DND-41 (cell line): ENCODE data around the gene TYK2.
"Not testable (repeated sequence)": the region's sequence is repeated elsewhere in the genome, so short reads cannot be mapped to it uniquely, and the experiment has no call there.

ENCODE experiments used
- ATAC-seq: fragments of 200-7000 bp; cut with Tn5 transposase; 3 replicates; pipeline ENCODE4 v1.9.1; 2021; ENCODE audit warnings: low read depth; ENCODE audit not compliant: insufficient read depth
- DNase-seq: peaks from one replicate; pipeline ENCODE4 v3.0.0-alpha.2; 2020
- H2AFZ ChIP-seq: 2 replicates; pipeline ENCODE4 v1.6.0; 2012; ENCODE audit warnings: low read depth, low read length
- H3K27ac ChIP-seq: 2 replicates; pipeline ENCODE4 v1.5.1; 2012; ENCODE audit warnings: low read length, inconsistent platforms
- H3K27me3 ChIP-seq: fragments of 200-600 bp; sonication (generic); 2 replicates; pipeline ENCODE4 v1.6.0; 2012; ENCODE audit warnings: low read length, mild to moderate bottlenecking, inconsistent platforms; ENCODE audit not compliant: insufficient read depth, poor library complexity
- H3K36me3 ChIP-seq: 2 replicates; pipeline ENCODE4 v1.5.1; 2012; ENCODE audit warnings: low read length, inconsistent platforms; ENCODE audit not compliant: insufficient read depth
- H3K4me1 ChIP-seq: 2 replicates; pipeline ENCODE4 v1.5.1; 2012; ENCODE audit warnings: mild to moderate bottlenecking, low read length; ENCODE audit not compliant: insufficient read depth
- H3K4me2 ChIP-seq: 2 replicates; pipeline ENCODE4 v1.6.0; 2012; ENCODE audit warnings: mild to moderate bottlenecking, moderate library complexity, low read length, inconsistent platforms; ENCODE audit not compliant: insufficient read depth
- H3K4me3 ChIP-seq, 2 experiments: fragments of 200-600 bp in 1 of 2; shearing (Covaris generic) in 1 of 2; 2 replicates each; pipeline ENCODE4 v1.5.1; 2012 to 2016; ENCODE audit warnings: inconsistent platforms in 2 of 2, low read length in 2 of 2, mild to moderate bottlenecking in 2 of 2, low read depth in 1 of 2, moderate library complexity in 1 of 2
- H3K79me2 ChIP-seq: 2 replicates; pipeline ENCODE4 v1.6.0; 2012; ENCODE audit warnings: low read length, inconsistent platforms; ENCODE audit not compliant: insufficient read depth
- H3K9ac ChIP-seq: 2 replicates; pipeline ENCODE4 v1.6.0; 2012; ENCODE audit warnings: low read depth, mild to moderate bottlenecking, inconsistent platforms, low read length, moderate library complexity
- H3K9me3 ChIP-seq: 2 replicates; pipeline ENCODE4 v1.5.1; 2012; ENCODE audit warnings: low read length, moderate library complexity, mild to moderate bottlenecking, inconsistent platforms; ENCODE audit not compliant: insufficient read depth, severe bottlenecking
- H4K20me1 ChIP-seq: 2 replicates; pipeline ENCODE4 v1.6.0; 2012; ENCODE audit warnings: low read length; ENCODE audit not compliant: insufficient read depth
- CTCF ChIP-seq: IDR thresholded peaks from 2 replicates; pipeline ENCODE4 v1.5.1; 2012; ENCODE audit warnings: borderline replicate concordance, low read length, moderate library complexity, mild to moderate bottlenecking; ENCODE audit not compliant: poor library complexity, severe bottlenecking; ENCODE audit errors: extremely low read depth
- EZH2 ChIP-seq: IDR thresholded peaks from 3 replicates; pipeline ENCODE4 v1.6.1; 2012; ENCODE audit warnings: borderline replicate concordance, low read depth, mild to moderate bottlenecking, moderate library complexity, low read length, inconsistent platforms; ENCODE audit not compliant: severe bottlenecking

Gene TYK2

GRCh38 chr19:10402441-10403038 is 22.2 kb upstream of the TYK2 start:
- peaks cover 56% of the 10 kb centered on the region for H3K79me2 ChIP-seq
- H3K4me1 ChIP-seq = peaks cover 39% of the 10 kb centered on the region
- peak overlapping the region; percentile 80 for H3K27ac ChIP-seq
- ATAC-seq (no peak), DNase-seq (peak; percentile 55)
- no peaks in the 10 kb centered on the region for H3K27me3 ChIP-seq
- peak overlapping the region; percentile 91 to 94 for H3K4me3 ChIP-seq
- no peak for TF ChIP-seq CTCF
- TF ChIP-seq EZH2 = no peak
- H3K9me3 ChIP-seq = no peaks in the 10 kb centered on the region
- peak overlapping the region; percentile 96 for H2AFZ ChIP-seq
- peak overlapping the region; percentile 83 for H3K9ac ChIP-seq
- H4K20me1 ChIP-seq = peaks cover 39% of the 10 kb centered on the region
- peaks cover 24% of the 10 kb centered on the region for H3K36me3 ChIP-seq
- peak overlapping the region; percentile 98 for H3K4me2 ChIP-seq

GRCh38 chr19:10399878-10400277 is 19.5 kb upstream of the TYK2 start:
- peaks cover 39% of the 10 kb centered on the region for H3K4me1 ChIP-seq
- no peak overlapping the region for H3K9ac ChIP-seq
- no peak overlapping the region for H3K4me3 ChIP-seq
- H3K36me3 ChIP-seq = peaks cover 36% of the 10 kb centered on the region
- DNase-seq (no peak), ATAC-seq (no peak)
- H3K27me3 ChIP-seq = no peaks in the 10 kb centered on the region
- no peak for TF ChIP-seq EZH2
- no peak for TF ChIP-seq CTCF
- no peaks in the 10 kb centered on the region for H3K9me3 ChIP-seq
- H3K4me2 ChIP-seq = no peak overlapping the region
- no peak overlapping the region for H2AFZ ChIP-seq
- H4K20me1 ChIP-seq = peaks cover 46% of the 10 kb centered on the region
- no peak overlapping the region for H3K27ac ChIP-seq
- peaks cover 62% of the 10 kb centered on the region for H3K79me2 ChIP-seq

- not testable (repeated sequence) for DNase-seq, H3K9me3 ChIP-seq, H2AFZ ChIP-seq, H3K9ac ChIP-seq, H3K4me2 ChIP-seq, ATAC-seq, H3K4me3 ChIP-seq, H3K27me3 ChIP-seq, H3K27ac ChIP-seq
- peaks cover 46% of the 10 kb centered on the region for H4K20me1 ChIP-seq
- H3K79me2 ChIP-seq = peaks cover 62% of the 10 kb centered on the region
- peaks cover 39% of the 10 kb centered on the region for H3K36me3 ChIP-seq
- H3K4me1 ChIP-seq = peaks cover 34% of the 10 kb centered on the region
Observed at GRCh38 chr19:10399340-10399739, 19.0 kb upstream of the TYK2 start.

- Histone ChIP-seq H3K4me1 (peaks cover 29% of the 10 kb centered on the region), H3K9ac (no peak overlapping the region), H2AFZ (no peak overlapping the region), H3K27ac (no peak overlapping the region), H3K9me3 (no peaks in the 10 kb centered on the region), H3K4me3 (no peak overlapping the region), H3K27me3 (no peaks in the 10 kb centered on the region), H3K79me2 (peaks cover 62% of the 10 kb centered on the region), H4K20me1 (peaks cover 46% of the 10 kb centered on the region), H3K36me3 (peaks cover 44% of the 10 kb centered on the region), H3K4me2 (no peak overlapping the region)
- TF ChIP-seq CTCF (no peak), EZH2 (no peak)
- DNase-seq (no peak), ATAC-seq (no peak)
Observed at GRCh38 chr19:10398819-10399218, 18.4 kb upstream of the TYK2 start.
